ENCODE data around the gene VSTM2L.
"Not testable (repeated sequence)": the region's sequence is repeated elsewhere in the genome, so short reads cannot be mapped to it uniquely, and the experiment has no call there.

VSTM2L gene, protein sequence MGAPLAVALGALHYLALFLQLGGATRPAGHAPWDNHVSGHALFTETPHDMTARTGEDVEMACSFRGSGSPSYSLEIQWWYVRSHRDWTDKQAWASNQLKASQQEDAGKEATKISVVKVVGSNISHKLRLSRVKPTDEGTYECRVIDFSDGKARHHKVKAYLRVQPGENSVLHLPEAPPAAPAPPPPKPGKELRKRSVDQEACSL

DNA sequence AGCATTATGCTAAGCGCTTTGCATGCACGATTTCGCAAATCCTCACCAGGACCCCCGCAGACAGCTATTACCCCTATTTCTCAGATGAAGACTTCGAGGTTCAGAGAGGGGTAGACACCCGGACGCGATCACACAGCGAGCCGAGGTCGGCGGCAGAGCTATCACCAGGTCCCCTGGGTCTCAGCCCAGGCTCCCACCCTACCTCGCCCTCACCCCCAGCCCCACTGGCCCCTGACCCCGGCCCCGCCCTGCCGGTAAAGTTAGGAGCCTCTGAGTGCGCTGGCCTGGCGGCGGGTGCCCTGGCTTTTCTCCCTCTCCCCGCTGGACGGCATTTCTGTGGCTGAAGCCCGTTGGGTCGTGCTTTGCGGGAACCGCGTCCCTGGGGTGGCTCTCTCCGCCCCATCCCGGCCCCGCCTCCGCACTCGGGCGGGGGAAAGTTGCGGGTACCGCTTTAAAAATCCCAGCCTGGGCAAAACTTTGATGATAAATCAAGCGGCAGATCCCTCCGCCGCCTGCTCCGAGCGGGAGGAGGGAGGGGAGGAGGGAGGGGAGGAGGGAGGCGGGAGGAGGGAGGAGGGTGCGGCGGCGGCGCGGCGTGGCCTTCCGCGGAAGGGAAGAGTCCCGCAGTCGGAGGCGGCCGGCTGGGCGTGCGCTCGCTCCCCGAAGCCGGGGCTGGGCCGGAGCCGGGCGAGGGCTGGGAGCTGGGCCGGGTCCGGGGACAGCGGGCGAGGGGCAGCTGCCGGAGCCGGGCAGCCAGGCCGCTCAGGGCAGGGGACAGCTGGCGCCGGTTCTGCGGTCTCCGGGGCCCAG, at the start of gene VSTM2L:
VSTM2L (plus strand) TSS at position 624 of the 810 bp plus-strand sequence. CDS start 224 bp downstream, outside the sequence.
- DNase-seq (ENCODE audit: low read depth in 2 of 2), result no peak

DNA sequence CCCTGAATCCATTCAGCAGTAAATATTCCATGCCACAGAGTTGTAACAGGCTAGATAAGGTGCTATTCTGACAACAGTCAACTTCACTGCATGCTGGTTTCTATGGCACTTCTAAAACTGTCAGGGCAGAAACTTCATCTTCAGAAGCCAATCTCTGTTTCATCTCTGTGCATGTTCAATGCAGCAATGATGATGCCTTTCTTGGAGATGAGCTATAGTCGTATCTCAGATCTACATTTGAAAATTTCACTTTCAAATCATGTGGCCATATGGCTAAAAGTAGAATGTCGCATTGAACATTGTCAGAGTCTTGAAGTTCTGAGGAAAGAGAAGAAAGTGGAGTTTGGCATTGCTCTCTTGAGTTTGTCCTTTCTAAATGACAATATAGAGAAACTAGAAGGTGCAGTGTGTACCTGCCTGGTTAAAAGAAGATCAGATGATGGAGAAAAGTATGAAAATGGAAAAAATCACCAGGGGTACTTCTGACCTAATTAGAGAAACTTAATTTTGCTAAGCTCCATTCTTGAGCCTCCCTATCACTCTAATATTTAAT, 49.0 kb upstream of the VSTM2L start:
- no peak for DNase-seq (ENCODE audit: low read depth in 2 of 2)

DNA sequence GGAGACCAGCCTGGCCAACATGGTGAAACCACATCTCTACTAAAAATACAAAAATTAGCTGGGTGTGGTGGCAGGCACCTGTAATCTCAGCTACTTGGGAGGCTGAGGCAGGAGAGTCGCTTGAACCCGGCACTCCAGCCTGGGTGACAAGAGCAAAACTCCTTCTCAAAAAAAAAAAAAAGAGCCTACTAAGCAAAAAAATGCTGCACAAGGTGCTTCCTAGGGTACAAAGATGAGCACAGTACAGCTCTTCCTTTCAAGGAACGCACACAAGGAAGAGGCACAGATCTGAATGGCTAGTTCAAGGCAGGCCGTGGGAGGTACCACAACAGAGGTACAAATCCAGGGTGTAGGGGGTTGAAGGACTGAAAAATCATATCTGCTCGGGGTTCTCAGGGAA, 46.9 kb upstream of the VSTM2L start:
- not testable (repeated sequence) for DNase-seq (ENCODE audit: low read depth in 2 of 2)

DNA sequence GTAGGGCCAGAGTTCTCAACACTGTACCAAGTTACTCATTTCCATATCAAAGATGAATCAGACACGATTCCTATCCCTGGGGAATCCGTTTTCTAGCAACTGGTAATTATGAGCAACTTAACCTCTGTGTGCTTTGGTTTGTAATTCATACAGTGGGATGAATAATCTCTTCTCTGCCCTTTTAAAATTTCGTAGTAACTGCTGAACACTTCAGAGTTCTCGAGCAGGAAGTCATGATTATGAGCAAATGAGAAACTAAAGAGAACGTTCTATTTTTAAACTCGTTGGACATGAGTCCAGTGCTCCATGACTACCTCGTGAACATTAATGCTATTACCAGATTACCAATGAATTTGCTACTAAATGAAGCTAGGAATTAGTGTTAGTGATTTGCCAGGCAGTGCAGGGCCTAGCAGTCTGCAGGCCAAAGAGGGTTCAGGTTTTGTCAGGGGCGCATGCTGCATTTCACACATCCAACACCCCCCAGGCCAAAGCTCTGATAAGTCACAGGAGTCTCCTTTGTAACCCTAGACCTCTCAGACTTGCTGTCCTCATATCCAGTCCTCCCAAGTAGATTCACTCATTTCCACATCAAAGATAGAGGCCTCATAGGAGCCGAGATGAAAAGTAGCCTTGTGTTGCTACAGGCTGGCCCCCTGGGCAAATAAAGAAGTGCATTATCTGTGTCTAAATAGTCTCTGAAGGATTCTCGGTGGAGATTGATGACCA, 45.8 kb upstream of the VSTM2L start:
- no peak for DNase-seq (ENCODE audit: low read depth in 2 of 2)

DNA sequence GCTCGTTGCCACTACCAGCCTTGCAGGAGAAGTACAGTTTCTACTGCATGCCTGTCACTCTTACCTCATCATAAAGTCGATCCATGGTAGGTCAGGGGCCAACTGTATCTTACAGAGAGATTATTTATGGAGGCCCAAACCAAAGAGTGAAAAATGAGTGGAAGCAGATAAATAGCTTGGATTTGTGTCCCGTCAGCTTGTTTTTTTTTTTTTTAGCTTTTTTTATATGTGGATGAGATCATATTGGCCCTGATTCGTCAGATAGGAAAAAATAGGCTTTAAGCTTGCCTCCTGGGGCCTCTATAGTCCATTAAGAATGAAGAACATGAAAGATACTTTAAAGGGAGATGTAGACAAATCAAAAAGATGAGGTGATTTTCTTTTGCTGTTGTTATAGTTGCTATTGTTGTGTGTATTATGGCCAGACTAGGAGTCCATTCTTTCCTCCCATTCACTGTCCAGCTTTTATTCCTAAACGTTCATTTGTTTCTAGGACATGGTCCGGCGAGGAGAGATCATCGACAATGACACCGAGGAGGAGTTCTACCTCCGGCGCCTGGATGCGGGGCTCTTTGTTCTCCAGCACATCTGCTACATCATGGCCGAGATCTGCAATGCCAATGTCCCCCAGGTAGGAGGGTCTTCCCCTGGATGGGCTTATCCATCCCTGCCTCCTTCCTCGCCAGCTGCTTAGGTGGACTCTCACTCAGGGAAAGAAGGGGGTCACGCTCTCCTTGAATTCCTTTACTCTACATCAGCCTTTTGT, 43.3 kb upstream of the VSTM2L start:
- DNase-seq (ENCODE audit: low read depth in 2 of 2), result no peak

DNA sequence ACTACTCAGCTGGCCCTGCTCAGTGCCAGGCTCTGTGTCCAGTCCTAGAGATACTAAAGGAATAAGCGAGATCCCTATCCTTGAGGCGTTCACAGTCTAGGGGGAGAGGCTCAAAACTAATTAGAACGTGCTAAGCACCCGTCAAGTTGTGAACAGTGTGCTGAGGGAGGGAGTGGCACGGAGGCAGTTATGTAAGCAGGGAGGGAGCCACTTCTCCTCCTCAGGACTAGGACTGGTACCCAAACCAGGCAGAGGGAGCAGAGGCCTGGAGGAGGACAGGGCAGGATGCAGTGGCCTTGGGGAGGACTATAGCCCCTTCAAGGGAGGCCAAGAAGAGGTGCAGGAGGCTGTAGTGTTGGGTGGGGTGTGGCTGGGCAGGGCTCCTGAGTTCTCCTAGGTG, 39.6 kb upstream of the VSTM2L start:
- no peak for DNase-seq (ENCODE audit: low read depth in 2 of 2)

DNA sequence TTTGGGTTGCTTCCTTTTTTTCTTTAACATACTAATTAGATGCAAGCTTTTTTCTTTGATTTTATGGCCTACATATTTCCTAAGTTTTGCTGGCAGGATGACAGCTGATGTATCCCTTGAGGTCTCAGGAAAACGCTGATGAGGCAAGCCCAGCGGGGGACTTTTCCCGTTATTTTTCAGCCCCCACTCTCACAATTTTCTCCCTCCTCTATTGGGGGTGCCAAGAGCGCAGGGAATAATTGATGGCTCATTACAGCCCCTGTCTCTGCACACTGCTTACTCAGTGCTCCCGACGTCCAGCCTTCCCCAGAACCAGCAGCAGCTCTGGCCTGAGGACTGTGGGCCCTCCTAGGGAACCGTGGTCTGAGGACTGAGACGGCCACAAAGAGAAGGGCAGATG, 38.6 kb upstream of the VSTM2L start:
- no peak for DNase-seq (ENCODE audit: low read depth in 2 of 2)

DNA sequence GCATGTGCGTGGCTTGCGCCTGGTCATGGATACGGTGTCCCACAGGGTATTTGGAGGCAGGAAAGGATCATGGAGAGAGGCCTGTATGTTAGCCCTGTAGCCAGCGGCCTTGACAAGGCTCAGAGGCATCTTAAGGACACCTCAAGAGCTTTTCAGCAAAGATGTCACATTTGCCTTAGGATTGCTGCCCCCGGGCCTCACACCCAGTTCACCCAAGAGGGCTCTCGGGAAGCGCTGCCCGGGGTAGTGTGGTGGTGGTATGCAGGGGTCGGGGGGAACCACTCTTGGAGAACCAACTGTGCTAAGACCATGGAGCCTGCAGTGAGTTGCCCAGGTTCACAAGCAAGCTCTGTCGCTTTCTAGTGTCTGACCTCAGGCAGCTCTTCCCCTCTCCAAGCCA, 36.9 kb upstream of the VSTM2L start:
- DNase-seq (ENCODE audit: low read depth in 2 of 2), result no peak

DNA sequence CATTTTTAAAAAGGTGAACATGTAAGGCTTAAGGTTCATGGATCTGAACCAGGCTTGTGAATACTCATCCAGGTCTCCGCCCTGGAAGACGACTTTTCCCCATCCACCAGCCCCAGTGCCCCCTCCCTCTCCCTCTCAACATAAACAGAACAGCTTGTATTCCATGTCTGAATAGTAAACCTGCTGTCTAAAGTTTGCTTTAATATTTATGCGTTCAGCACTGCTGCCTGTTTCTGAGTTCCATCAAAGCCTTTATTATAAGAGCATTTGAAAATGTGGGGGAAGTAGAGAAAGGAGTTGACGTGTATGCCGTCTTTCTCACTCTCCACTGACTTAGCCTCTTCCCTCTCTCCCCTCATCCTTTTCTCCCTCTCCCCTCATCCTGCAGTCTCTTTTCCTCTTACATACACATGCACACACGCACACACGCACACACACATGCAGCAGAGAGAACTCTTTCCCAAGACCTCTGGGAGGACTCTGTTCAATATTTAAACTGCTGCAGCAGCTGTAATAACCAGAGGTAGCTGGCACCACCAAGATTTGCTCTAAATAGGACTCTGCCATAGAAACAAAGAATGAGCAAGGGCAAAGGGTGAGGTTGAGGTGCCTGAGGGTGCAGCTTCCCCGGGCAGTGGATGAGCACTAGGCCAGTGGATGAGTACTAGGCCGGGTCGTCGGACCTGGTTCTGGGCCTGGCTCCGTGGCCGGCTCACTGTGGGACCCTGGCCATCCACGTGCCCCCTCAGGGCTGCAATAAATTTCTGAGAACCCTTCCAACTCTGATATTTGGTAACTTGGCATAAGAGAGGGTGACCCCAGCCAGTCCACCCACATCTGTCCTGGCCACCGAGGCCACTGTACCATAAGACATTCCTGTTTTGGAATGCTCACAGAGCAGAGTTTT, 35.4 kb upstream of the VSTM2L start:
- no peak for DNase-seq (ENCODE audit: low read depth in 2 of 2)

DNA sequence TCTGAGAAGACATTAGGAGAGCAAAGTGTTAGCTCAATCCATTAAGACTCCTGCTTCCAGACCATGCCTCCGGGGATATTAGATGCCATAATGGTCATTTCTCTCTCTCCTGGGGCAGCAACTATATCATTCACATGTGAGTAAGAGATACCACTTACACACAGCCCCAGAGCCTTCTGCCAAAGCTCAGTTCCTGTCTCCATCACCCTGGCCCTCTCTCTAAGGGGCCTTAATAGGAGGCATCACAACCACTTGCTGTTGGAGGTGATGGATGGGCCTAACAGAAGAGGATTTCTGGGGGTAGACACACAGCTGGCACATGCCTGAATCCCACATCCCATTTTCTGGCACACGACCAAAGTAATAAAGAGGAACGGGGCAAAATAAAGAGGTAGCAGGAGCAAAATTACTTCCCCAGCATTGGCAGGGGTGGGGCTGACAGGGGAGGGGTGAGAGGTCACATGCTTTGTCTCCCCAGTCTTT, 34.0 kb upstream of the VSTM2L start:
- DNase-seq (ENCODE audit: low read depth in 2 of 2), result no peak

DNA sequence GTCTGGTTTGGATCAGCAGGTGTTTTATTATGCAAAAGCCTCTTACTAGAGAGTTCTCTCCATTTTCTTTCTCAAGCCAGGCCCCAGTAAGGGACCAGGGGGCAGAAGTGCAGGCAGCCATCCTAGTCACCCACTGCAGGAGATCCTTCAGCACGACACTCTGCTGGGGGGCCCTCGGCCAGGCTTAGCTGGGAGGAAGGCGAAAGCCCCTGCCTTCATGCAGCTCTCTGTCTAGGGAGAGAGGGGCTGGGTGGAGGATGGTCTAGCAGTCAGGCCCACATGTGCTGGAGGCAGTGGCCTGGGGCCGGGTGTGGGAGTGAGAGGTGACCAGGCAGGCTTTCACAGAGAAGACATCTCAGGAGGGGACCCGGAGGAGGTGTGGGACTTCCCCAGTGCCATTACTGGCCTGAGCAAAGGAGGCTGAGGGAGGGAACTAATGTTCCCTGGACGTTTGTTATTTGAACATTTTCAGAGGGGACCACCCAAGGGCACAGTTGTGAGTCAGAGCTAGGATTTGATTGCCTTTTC, 33.5 kb upstream of the VSTM2L start:
- DNase-seq (ENCODE audit: low read depth in 2 of 2), result no peak

DNA sequence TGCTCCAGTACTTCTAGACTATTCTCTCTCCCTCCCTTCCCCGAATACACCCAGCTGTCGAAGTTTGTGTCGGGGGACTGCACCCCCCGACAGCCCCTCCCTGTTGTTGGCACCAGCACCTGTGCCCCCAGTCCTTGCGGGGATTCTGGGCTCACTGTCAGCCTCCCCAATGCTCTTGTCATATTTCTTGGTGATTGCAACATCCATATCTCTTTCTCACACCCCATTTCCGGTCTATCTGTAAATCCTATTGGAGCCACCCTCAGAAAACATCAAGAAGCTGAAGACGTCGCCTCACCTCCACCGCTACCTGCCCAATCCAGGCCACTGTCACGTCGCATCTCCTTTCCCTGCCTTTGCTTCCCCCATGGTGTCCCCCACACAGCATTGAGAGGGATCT, 32.6 kb upstream of the VSTM2L start:
- DNase-seq (ENCODE audit: low read depth in 2 of 2), result no peak

DNA sequence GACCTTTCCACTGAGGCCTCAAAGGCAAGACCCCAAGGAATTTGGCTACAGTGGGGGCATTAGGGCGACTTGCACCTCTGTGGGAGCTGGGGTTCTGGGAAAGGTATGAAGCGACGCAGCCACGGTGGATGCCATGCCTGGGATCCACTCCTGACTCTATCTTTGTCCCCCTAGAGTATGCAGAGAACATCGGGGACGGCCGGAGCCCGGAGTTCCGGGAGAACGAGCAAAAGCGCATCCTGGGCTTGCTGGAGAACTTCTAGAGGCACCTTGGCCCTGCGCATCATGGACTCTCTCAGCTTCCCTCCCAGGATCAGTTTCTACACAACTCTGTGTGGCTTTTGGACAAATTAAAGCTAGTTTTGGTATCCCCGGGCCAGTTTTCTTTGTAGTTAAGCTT, 31.2 kb upstream of the VSTM2L start:
- no peak for DNase-seq (ENCODE audit: low read depth in 2 of 2)

DNA sequence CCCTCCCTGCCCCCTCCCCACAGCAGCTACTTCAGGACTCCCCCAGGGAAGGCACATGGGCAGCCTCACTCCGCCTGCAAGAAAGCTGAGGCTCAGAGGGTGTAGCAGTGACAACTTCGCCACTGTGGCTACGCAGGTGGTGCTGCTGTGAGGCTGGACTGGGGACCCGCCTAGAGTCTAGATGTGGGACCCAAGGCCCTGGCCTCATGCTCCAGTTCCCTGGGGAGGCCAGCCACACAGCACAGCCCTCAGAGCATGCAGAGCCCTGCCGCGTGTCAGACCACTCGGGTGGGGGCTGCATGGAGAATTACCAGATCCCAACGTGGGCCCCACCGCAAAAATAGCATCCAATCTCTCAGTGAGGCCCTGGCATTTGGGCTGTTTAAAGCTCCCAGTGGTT, 30.8 kb upstream of the VSTM2L start:
- no peak for DNase-seq (ENCODE audit: low read depth in 2 of 2)

DNA sequence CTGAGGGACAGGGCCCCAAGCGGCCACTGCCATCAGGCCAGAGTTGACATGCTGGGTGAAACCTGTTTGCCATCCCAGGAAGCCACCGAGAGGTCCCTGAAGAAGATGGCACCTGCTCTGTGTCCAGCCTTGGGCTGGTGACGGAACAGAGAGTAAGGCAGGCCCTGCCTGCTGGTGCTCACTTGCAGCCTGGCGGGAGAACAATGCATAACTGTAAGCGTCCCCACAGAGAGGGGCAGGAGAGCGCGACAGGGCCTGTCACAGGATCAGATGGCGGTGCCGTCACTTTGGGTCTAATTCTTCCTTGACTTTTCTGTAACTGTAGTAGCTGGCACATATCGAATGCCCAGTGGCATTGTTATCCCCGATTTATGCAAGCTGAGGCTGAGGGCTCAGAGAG, 29.0 kb upstream of the VSTM2L start:
- no peak for DNase-seq (ENCODE audit: low read depth in 2 of 2)

DNA sequence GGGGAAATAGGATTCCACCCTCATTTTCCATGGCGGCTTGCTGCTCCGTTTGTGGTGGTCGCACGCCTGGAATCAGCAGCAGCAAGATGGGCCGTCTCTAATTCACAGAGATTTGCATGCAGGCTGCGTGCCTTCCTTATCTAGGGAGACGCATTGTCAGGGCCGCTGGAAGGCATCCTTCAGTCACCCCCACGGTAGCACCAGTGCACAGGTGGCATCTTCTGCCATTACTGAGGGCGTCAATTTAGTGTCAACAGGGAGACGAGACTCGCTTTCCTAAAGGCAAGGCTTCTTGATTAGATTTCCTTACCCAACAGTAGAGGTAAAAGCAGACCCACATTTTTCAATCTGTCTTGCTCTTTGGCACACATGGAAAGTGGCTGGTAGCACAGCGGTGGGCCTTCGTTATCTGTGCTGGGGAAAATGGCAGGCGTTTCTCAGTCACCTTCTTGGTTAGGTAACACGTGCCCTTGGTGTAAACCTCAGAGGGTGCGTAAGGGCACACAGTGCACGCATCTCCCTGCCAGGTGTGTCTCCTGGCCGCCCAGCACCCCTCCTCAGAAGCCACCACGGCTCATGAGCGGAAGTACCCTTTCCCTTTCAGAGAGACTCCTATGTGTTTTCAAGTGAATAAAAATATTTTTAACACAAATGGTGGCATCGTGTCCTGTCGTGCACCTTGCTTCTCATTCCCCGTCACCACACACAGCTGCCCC, 27.3 kb upstream of the VSTM2L start:
- no peak for DNase-seq (ENCODE audit: low read depth in 2 of 2)

DNA sequence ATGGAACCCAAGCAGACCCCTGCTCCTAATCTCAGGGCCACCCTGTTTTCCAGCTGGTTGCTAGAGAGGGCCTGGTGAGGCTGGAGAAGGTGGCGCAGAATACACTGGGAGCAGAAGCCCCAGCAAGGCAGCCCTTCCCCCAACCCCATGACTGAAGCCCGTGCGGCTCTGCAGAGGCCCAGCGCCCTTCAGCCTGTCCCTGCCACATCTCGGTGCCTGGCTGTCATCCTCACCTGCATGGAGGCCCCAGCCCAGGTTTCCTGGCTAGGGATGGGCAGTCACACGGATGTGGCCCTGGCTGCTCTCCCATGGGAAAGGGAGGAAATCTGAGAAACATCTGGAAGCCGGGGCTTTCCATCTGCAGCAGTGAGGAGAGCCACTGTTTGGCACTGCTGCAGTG, 26.1 kb upstream of the VSTM2L start:
- no peak for DNase-seq (ENCODE audit: low read depth in 2 of 2)

DNA sequence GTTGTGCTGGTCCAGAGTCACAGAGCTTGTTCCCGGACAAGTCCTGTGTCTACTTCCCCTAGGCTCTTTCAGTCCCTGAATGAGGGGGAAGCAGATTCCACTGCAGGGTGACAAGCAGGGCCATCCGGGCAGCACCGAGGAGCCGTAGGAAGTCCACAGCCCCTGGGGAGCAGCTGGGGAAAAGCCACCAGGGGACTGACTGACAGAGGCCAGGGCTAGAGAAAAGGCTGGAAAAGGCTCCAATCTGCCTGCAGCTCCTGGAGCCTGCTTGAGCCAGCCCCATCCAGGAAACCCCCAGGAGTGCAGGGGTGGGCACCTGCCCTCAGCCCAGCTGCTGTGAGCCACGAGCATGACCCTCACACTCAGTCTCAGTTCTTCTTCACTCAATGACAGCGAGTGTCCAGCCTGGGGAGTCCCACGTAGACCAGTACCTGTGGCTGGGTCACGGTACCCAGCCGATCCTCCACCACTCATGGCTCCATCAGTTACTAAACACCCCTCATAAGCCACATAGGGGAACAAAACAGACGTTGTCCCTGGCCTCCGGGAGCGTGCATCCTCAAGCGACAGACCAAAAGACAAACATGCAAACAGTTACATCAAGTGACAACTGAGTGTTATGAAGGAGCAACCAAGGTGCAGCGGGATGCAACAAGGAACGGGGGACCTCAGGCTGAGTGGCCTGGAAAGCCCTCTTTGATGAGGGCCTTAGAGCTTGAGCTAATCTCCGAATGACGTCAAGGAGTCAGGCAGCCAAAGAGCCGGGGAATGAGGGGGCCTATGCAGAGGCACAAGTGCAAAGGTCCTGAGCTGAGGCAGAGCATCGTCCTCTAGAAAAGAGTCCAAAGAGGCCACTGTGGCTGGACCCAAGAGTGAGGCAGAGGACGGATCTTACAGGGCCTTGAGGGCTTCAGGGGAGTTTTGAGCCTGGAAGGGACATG, 24.8 kb upstream of the VSTM2L start:
- no peak for DNase-seq (ENCODE audit: low read depth in 2 of 2)

Data from stimulated activated CD4-positive, alpha-beta T cell treated with anti-CD3 and anti-CD28 coated beads, Interleukin-15, amount 100 ng/mL, for 48 hours (primary cell).